Measurements from ENCODE around the gene CNTN4. TPM values are rescaled to one million over a fixed set of nuclear protein-coding genes. Genes with fewer than 3 reads are reported as not detected.

Gene CNTN4
- total RNA-seq, 6 experiments from 2014 or later, result not detected

GRCh38 chr3:2205692-2206091, 107.0 kb downstream of the CNTN4 start:
- Mint-ChIP-seq H3K27ac (no peak overlapping the region), H3K4me1 (ENCODE audit: low read depth) (no peaks in the 10 kb centered on the region), H3K36me3 (ENCODE audit: low read depth) (no peaks in the 10 kb centered on the region), H3K27me3 (ENCODE audit: insufficient read depth) (no peaks in the 10 kb centered on the region), H3K9me3 (peaks cover 16% of the 10 kb centered on the region), H3K4me3 (no peak overlapping the region)
- no peak for TF ChIP-seq CTCF (IDR thresholded peaks at IDR 0.05)
- DNase-seq, result no peak

GRCh38 chr3:2206536-2206935, 107.9 kb downstream of the CNTN4 start:
- H3K27ac Mint-ChIP-seq, result no peak overlapping the region
- H3K4me3 Mint-ChIP-seq, result no peak overlapping the region
- H3K27me3 Mint-ChIP-seq (ENCODE audit: insufficient read depth), result no peaks in the 10 kb centered on the region
- TF ChIP-seq CTCF (IDR thresholded peaks at IDR 0.05), result no peak
- no peaks in the 10 kb centered on the region for H3K36me3 Mint-ChIP-seq (ENCODE audit: low read depth)
- H3K9me3 Mint-ChIP-seq, result peaks cover 17% of the 10 kb centered on the region
- no peak for DNase-seq
- H3K4me1 Mint-ChIP-seq (ENCODE audit: low read depth), result no peaks in the 10 kb centered on the region

- DNase-seq, result no peak
Measured at GRCh38 chr3:2211568-2211967, 112.9 kb downstream of the CNTN4 start.

GRCh38 chr3:2212206-2212605, 113.5 kb downstream of the CNTN4 start:
- H3K4me1 Mint-ChIP-seq (ENCODE audit: low read depth), result no peaks in the 10 kb centered on the region
- no peak for TF ChIP-seq CTCF (IDR thresholded peaks at IDR 0.05)
- no peaks in the 10 kb centered on the region for H3K27me3 Mint-ChIP-seq (ENCODE audit: insufficient read depth)
- no peak overlapping the region for H3K4me3 Mint-ChIP-seq
- DNase-seq, result no peak
- no peak overlapping the region for H3K27ac Mint-ChIP-seq
- H3K36me3 Mint-ChIP-seq (ENCODE audit: low read depth), result no peaks in the 10 kb centered on the region
- H3K9me3 Mint-ChIP-seq, result peaks cover 46% of the 10 kb centered on the region

More at GRCh38 chr3:2211568-2211967, 112.9 kb downstream of the CNTN4 start:
- H3K27ac Mint-ChIP-seq, result no peak overlapping the region
- peaks cover 45% of the 10 kb centered on the region for H3K9me3 Mint-ChIP-seq
- TF ChIP-seq CTCF (IDR thresholded peaks at IDR 0.05), result no peak
- H3K27me3 Mint-ChIP-seq (ENCODE audit: insufficient read depth), result no peaks in the 10 kb centered on the region
- H3K4me1 Mint-ChIP-seq (ENCODE audit: low read depth), result no peaks in the 10 kb centered on the region
- H3K36me3 Mint-ChIP-seq (ENCODE audit: low read depth), result no peaks in the 10 kb centered on the region
- no peak overlapping the region for H3K4me3 Mint-ChIP-seq

GRCh38 chr3:2218375-2218774, 119.7 kb downstream of the CNTN4 start:
- DNase-seq, result no peak
- H3K27me3 Mint-ChIP-seq (ENCODE audit: insufficient read depth), result no peaks in the 10 kb centered on the region
- 0 out of 2 replicates have a peak, but pooled peaks cover 3% of the 10 kb centered on the region for H3K36me3 Mint-ChIP-seq (ENCODE audit: low read depth)
- no peak overlapping the region for H3K4me3 Mint-ChIP-seq
- no peaks in the 10 kb centered on the region for H3K4me1 Mint-ChIP-seq (ENCODE audit: low read depth)
- peaks cover 55% of the 10 kb centered on the region for H3K9me3 Mint-ChIP-seq
- TF ChIP-seq CTCF (IDR thresholded peaks at IDR 0.05), result no peak
- H3K27ac Mint-ChIP-seq, result no peak overlapping the region

GRCh38 chr3:2218816-2219215, 120.2 kb downstream of the CNTN4 start:
- TF ChIP-seq CTCF (IDR thresholded peaks at IDR 0.05), result no peak
- Mint-ChIP-seq H3K4me1 (ENCODE audit: low read depth) (no peaks in the 10 kb centered on the region), H3K27me3 (ENCODE audit: insufficient read depth) (no peaks in the 10 kb centered on the region), H3K36me3 (ENCODE audit: low read depth) (0 out of 2 replicates have a peak, but pooled peaks cover 3% of the 10 kb centered on the region), H3K4me3 (no peak overlapping the region), H3K27ac (no peak overlapping the region), H3K9me3 (peaks cover 58% of the 10 kb centered on the region)
- no peak for DNase-seq
